Activated naive CD4-positive, alpha-beta T cell treated with anti-CD3 and anti-CD28 coated beads, Interleukin-2, amount 50 U/mL, for 16 hours (primary cell): ENCODE data around the gene ZXDC.
A peak's percentile ranks its signal among the peaks of the same experiment; 100 is the strongest.

Experiments used
- DNase-seq: peaks from one replicate; pipeline ENCODE4 v3.0.0-alpha.2; 2020

Gene ZXDC

GRCh38 chr3:126390751-126391150 is 84.9 kb downstream of the ZXDC start:
- DNase-seq: no peak

DNA sequence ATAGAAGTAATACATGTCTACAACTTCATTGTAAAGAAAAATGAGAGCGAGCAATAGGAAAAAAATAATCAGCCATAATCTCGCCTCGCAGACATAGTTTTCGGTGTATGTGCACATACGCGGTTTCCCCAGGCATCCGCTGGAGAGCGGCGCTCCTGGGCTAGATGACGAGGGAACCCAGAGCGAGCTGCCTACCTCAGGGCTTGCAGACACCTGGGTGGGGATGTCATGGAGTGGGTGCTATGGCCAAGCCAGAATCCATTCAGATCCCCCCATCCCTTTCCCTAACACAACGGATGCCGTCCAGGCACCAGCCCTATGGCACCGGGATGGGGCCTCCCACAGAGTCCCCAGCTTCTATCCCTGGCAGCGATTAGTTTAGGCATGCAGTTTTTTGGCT is 85.5 kb downstream of the ZXDC start:
- no peak for DNase-seq

DNA sequence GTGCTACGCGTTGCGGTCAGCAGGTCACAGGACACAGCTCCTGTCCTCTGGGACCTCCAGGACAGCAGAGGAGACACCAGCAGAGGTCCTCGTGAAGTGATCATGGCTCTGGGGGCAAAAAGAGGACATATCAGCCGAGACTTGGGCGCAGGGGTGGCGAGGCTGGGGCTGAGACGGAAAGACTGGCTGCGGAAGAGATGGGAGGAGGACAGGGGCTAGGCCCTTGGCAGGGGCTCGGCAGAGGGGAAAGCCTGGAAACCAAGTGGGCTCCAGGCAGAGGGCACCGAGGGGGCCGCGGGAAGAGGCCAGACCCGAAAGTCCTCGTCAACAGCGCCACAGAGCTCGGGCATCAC is 85.9 kb downstream of the ZXDC start:
- DNase-seq: no peak

- DNase-seq: peak; percentile 24
Measured at GRCh38 chr3:126389112-126389793, 86.4 kb downstream of the ZXDC start.
